NCI-H524 treated with DMSO at 0.1 percent for 48 hours (cell line): ENCODE data around the gene ADAMTSL2.

ENCODE experiments used
- DNase-seq: peaks from one replicate; lab custom pipeline; 2025; lab: John Stamatoyannopoulos, UW

The ADAMTSL2 gene

GRCh38 chr9:133606708-133607025 lies 72.2 kb downstream of the ADAMTSL2 start:
- DNase-seq = no peak

- no peak for DNase-seq
These were observed 72.9 kb downstream of the ADAMTSL2 start for GRCh38 chr9:133607381-133607780.

- DNase-seq = no peak
These were observed 73.5 kb downstream of the ADAMTSL2 start for GRCh38 chr9:133607976-133608375.

DNA sequence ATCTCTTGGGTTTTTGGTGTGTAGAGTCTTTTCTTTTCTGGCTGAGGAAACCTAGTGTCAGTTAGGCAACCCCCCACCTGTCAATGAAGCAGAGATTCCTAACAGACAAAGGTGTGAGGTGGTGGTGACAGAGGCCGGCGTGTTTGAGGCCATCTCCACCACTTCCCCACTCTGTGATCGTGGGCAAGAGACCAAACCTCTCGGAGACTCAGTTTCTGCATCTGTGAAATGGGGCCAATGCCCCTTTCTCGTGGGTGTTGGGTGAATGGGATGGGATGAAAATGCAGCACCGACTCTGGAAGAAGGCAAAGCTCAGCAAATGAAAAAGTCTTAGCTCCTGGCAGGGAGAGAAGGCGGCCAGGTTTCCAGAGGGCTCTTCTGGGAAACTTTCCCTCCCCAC lies 73.9 kb downstream of the ADAMTSL2 start:
- no peak for DNase-seq

DNA sequence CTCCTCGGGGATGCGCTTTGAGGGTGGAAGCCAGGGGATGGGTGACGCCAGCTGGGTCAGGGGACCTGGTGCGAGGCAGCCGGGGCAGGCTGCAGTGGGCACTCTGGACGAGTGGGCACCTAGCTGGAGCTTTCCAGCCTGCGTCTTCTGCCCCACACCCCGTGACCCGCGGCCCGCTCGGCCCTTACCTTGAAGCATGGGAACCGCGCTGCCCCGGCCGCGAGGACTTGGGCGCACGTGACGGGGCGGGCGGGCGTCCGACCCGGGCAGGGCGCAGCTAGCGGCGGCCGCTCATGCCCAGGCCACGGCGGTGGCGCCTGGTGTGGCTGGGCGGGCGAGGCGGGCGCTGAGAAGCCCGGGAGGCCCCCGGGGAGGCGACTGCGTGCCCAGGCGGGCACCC lies 74.4 kb downstream of the ADAMTSL2 start:
- DNase-seq = no peak

DNA sequence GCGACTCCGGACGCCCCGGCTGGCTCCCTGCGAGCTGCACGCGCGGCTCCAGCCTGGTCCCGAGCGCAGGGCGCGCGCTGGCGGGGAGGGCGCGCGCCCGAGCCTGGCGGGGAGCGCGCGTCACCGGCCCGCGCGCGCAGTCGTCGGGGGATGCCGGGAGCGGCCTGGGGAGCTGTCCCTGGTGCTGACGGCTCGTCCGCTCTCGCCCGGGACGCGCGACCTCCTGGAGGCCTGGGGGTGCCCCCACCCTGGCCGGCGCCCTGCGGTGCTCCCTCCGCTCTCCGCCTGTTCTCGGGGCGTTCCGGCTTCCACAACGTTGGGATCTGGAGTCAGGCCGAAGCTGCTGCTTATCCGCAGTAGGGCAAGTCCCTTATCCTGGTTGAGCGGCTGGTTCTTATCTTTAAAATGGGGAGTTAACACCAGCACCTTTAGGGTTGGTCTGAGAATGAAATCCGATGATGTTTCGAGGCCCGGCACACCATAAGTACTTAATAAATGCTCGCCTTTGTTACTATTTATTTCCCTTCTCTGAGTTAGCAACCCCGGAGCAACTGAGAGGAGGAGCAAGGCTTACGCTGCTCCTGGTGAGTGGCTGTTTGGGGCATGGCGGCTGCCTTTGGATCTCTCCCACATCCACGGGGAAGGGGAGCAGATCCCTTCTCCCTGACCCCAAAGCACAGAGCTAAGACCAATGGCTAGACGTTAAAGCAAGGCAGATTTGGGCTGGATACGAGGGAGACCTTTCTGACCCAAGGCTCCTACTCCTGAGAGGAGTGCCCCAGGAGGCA lies 75.0 kb downstream of the ADAMTSL2 start, which contains the start of gene FAM163B:
Gene FAM163B (minus strand): TSS at position 79 of the 788 bp plus-strand sequence. CDS start 29,166 bp downstream, outside the sequence.
- no peak for DNase-seq

- peak; percentile 59 for DNase-seq
These were observed 76.3 kb downstream of the ADAMTSL2 start for GRCh38 chr9:133610845-133611244.

GRCh38 chr9:133612051-133612450 lies 77.5 kb downstream of the ADAMTSL2 start:
- DNase-seq = no peak

GRCh38 chr9:133612816-133613215 lies 78.3 kb downstream of the ADAMTSL2 start:
- DNase-seq = no peak

DNA sequence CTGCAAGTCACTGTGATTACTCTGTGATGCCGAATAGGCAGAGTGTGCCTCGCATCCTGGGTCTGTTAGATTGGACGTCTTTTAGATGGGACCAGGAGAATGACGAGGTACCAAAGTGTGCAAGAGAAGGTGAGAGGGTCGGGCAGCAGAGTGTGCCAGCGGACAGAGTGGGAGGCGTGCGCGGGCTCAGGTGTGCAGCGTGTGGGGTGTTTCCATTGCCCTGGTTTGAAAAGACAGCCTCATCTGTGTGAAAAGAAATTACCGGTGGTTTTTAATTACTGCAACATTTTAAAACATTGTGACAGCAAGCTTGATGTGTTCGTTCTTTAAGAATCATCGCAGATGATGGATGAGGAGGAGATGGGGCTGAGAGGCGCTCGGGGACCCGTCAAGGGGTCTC lies 78.9 kb downstream of the ADAMTSL2 start:
- DNase-seq = no peak

- no peak for DNase-seq
These were observed 79.6 kb downstream of the ADAMTSL2 start for GRCh38 chr9:133614056-133614455.

- no peak for DNase-seq
These were observed 80.2 kb downstream of the ADAMTSL2 start for GRCh38 chr9:133614678-133615077.

- DNase-seq = no peak
These were observed 80.7 kb downstream of the ADAMTSL2 start for GRCh38 chr9:133615186-133615585.

GRCh38 chr9:133615606-133616188 lies 81.2 kb downstream of the ADAMTSL2 start:
- no peak for DNase-seq

DNA sequence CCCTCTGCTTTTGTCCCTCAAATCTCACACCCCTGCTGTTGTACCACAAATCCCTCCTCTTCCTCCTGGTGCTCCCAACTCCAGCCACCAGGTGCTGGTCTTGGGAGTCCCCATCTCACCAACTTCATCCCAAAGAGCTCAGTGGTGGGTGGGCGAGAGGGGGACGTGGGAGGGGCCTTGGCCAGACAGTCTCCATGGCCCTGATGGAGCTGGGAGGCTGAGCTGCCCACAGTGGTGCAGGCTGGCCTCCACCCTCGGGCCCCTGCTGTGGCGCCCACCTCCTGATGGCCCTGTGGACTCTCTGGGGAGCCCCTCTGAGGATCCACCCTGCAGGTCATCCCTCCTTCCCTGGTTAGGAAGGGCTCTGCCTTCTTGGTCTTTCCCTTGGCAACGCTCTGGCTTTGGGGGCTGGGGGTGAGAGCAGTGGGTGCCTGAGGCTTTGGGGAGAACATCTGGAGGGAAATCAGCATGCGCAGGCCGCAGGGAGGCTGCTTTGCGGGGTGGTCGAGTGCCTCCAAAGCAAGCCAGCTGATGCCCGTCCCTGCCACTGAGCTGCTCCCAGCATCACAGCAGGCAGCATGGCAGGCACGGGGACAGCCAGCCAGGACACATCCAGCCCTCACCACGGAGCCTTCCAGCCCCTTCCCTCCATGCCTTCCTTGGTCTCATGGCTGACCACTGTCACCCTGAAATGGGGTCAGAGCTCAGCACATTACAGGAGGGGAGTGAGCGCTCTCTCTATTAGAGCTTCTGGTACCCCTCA lies 82.3 kb downstream of the ADAMTSL2 start:
- DNase-seq = no peak

GRCh38 chr9:133618726-133619125 lies 84.2 kb downstream of the ADAMTSL2 start:
- DNase-seq = no peak

DNA sequence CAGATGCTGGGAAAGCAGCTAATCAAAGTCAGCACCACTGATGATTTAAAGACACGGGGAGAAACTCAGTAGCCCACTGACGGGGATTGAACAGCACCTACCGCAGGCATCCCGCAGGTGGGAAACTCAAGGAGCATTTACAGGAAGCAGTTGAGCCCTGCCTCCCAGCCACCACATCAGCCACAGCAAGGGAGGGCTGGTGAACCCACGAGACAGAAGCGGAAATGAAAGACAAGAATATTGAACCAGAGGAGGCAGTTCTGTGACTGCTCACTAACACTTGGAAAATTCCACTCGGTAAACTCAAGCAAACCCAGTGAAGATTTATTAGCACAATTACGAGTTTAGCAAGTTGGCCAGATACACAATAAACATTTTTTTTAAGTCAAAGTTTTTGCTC lies 85.3 kb downstream of the ADAMTSL2 start:
- no peak for DNase-seq

GRCh38 chr9:133621725-133622267 lies 87.3 kb downstream of the ADAMTSL2 start:
- DNase-seq = no peak

- DNase-seq = no peak
These were observed 88.1 kb downstream of the ADAMTSL2 start for GRCh38 chr9:133622555-133622954.
